HG02852 (cell line): Measurements from ENCODE around the gene CPNE5.
"Not testable (repeated sequence)": the region's sequence is repeated elsewhere in the genome, so short reads cannot be mapped to it uniquely, and the experiment has no call there.

ENCODE experiments used
- ATAC-seq: cut with Tn5 transposase; IDR thresholded peaks from one replicate; pipeline ENCODE4 v1.9.1; 2021; ENCODE audit warnings: mild to moderate bottlenecking, moderate library complexity; ENCODE audit not compliant: unreplicated experiment

CPNE5 gene

GRCh38 chr6:36817176-36817817 is 21.9 kb downstream of the CPNE5 start:
- ATAC-seq = no peak

GRCh38 chr6:36815962-36816735 is 23.1 kb downstream of the CPNE5 start:
- ATAC-seq = no peak

- no peak for ATAC-seq
These were observed 25.0 kb downstream of the CPNE5 start for GRCh38 chr6:36814249-36814648.

GRCh38 chr6:36813526-36813925 is 25.7 kb downstream of the CPNE5 start:
- ATAC-seq = no peak

- not testable (repeated sequence) for ATAC-seq
These were observed 26.2 kb downstream of the CPNE5 start for GRCh38 chr6:36813047-36813446.

- ATAC-seq = no peak
These were observed 29.1 kb downstream of the CPNE5 start for GRCh38 chr6:36809941-36810803.

- no peak for ATAC-seq
These were observed 30.1 kb downstream of the CPNE5 start for GRCh38 chr6:36809156-36809555.

- ATAC-seq = no peak
These were observed 30.6 kb downstream of the CPNE5 start for GRCh38 chr6:36808634-36809033.

- no peak for ATAC-seq
These were observed 31.5 kb downstream of the CPNE5 start for GRCh38 chr6:36807750-36808149.

GRCh38 chr6:36807143-36807542 is 32.1 kb downstream of the CPNE5 start:
- ATAC-seq = no peak

GRCh38 chr6:36805917-36806316 is 33.3 kb downstream of the CPNE5 start:
- no peak for ATAC-seq

- no peak for ATAC-seq
These were observed 34.0 kb downstream of the CPNE5 start for GRCh38 chr6:36805096-36805797.

- no peak for ATAC-seq
These were observed 34.7 kb downstream of the CPNE5 start for GRCh38 chr6:36804563-36804962.

- ATAC-seq = no peak
These were observed 35.3 kb downstream of the CPNE5 start for GRCh38 chr6:36803908-36804307.

GRCh38 chr6:36803482-36803881 is 35.8 kb downstream of the CPNE5 start:
- ATAC-seq = no peak

- no peak for ATAC-seq
These were observed 38.8 kb downstream of the CPNE5 start for GRCh38 chr6:36800223-36801076.

- no peak for ATAC-seq
These were observed 40.4 kb downstream of the CPNE5 start for GRCh38 chr6:36798852-36799251.

- no peak for ATAC-seq
These were observed 41.6 kb downstream of the CPNE5 start for GRCh38 chr6:36797653-36798052.

- no peak for ATAC-seq
These were observed 42.2 kb downstream of the CPNE5 start for GRCh38 chr6:36797055-36797454.

- no peak for ATAC-seq
These were observed 44.6 kb downstream of the CPNE5 start for GRCh38 chr6:36794713-36795065.
